Panc1 (cell line): Measurements from ENCODE around the gene SPRTN. TPM values are rescaled to one million over a fixed set of nuclear protein-coding genes. Genes with fewer than 3 reads are reported as not detected.

Experiments
- ATAC-seq: fragments of 200-7000 bp; cut with Tn5 transposase; 2 replicates; pipeline ENCODE4 v1.9.1; 2020; ENCODE audit warnings: mild to moderate bottlenecking, moderate library complexity
- BruUV-seq: library from RNA; stranded (reverse); fragments of 400-500 nt; replicated peaks from 2 replicates; lab custom pipeline; 2021; lab: Mats Ljungman, UMichigan
- CTCF ChIA-PET: fragments of 300-600 bp; sonication (Branson Sonifier 250); formaldehyde crosslinking; loops from one replicate; lab custom pipeline; 2022; ENCODE audit warnings: antibody characterized with exemption; lab: Charles Lee
- POLR2A ChIA-PET: fragments of 300-600 bp; sonication (Branson Sonifier 250); formaldehyde crosslinking; loops from one replicate; lab custom pipeline; 2022; ENCODE audit warnings: antibody characterized with exemption; lab: Charles Lee
- DNase-seq: peaks from one replicate; pipeline ENCODE4 v3.0.0-alpha.2; 2010; ENCODE audit warnings: low read depth, low spot score
- H3K27ac ChIP-seq: 2 replicates; pipeline ENCODE4 v1.5.1; 2011; ENCODE audit warnings: mild to moderate bottlenecking, low read length, inconsistent platforms
- H3K27me3 ChIP-seq: fragments of 200-500 bp; sonication (Bioruptor generic); 2 replicates; pipeline ENCODE4 v1.6.0; 2014; ENCODE audit warnings: low read length, inconsistent platforms; ENCODE audit not compliant: control insufficient read depth, insufficient read depth
- H3K36me3 ChIP-seq: fragments of 200-500 bp; sonication (Bioruptor generic); 2 replicates; pipeline ENCODE4 v1.5.1; 2014; ENCODE audit warnings: inconsistent platforms, mild to moderate bottlenecking, low read length, moderate library complexity; ENCODE audit not compliant: control insufficient read depth, insufficient read depth
- H3K4me1 ChIP-seq: 2 replicates; pipeline ENCODE4 v1.5.1; 2011; ENCODE audit warnings: inconsistent platforms, mild to moderate bottlenecking, low read length, moderate library complexity; ENCODE audit not compliant: control insufficient read depth, insufficient read depth
- H3K4me3 ChIP-seq, 2 experiments: 2 replicates each; pipeline ENCODE4 v1.5.1; 2011 to 2012; ENCODE audit warnings: low read depth in 2 of 2, low read length in 2 of 2, mild to moderate bottlenecking in 2 of 2, inconsistent platforms in 1 of 2, moderate library complexity in 1 of 2
- H3K9me3 ChIP-seq: fragments of 200-500 bp; sonication (Bioruptor generic); 2 replicates; pipeline ENCODE4 v1.5.1; 2014; ENCODE audit warnings: low read depth, mild to moderate bottlenecking, inconsistent platforms, low read length, moderate library complexity; ENCODE audit not compliant: control insufficient read depth, insufficient read depth
- POLR2AphosphoS5 ChIP-seq: IDR thresholded peaks from 2 replicates; pipeline ENCODE4 v1.6.1; 2012; ENCODE audit warnings: mild to moderate bottlenecking, low read depth, low read length, moderate library complexity
- SIN3A ChIP-seq: IDR thresholded peaks from 2 replicates; pipeline ENCODE4 v1.6.1; 2012; ENCODE audit warnings: low read depth, mild to moderate bottlenecking, low read length, moderate library complexity, borderline replicate concordance; ENCODE audit not compliant: insufficient read depth
- TCF7L2 ChIP-seq: IDR thresholded peaks from 2 replicates; pipeline ENCODE4 v1.6.1; 2011; ENCODE audit warnings: mild to moderate bottlenecking, low read depth, low read length, inconsistent platforms
- in situ Hi-C: cut with HindIII; loops from 2 replicates; pipeline ENCODE4 v1.10.0; 2016; ENCODE audit warnings: low sequenced_read_pairs, low pct_unique_long_range_greater_than_20kb
- intact Hi-C: fragments of 100-400 bp; cut with micrococcal nuclease; formaldehyde crosslinking; loops from one replicate; pipeline ENCODE4 v1.10.0; 2022; ENCODE audit not compliant: unreplicated experiment
- total RNA-seq: library from RNA; stranded (reverse); gene quantifications from one replicate; pipeline ENCODE4 v1.2.1, GENCODE V29; 2021; ENCODE audit not compliant: unreplicated experiment
- TF ChIP-seq, protein P1 (sequence below), 2 experiments: IDR thresholded peaks; 2 replicates each; pipeline ENCODE4 v1.6.1; 2011 to 2012; ENCODE audit warnings: low read depth in 2 of 2, control low read depth in 1 of 2, low read length in 1 of 2, mild to moderate bottlenecking in 1 of 2, moderate library complexity in 1 of 2; ENCODE audit not compliant: insufficient read depth in 1 of 2
- TF ChIP-seq, protein P2 (sequence below): fragments of 450-650 bp; IDR thresholded peaks from 2 replicates; pipeline ENCODE4 v1.5.1; 2017; ENCODE audit warnings: mild to moderate bottlenecking

The SPRTN gene
- total RNA-seq, 1 experiment from 2014 or later: 20.0 TPM

GRCh38 chr1:231301990-231302389 lies 36.1 kb upstream of the SPRTN start:
- intact Hi-C loops (no loop called here), in situ Hi-C loops (no loop called here)
- H3K27ac ChIP-seq: no peak overlapping the region
- DNase-seq (no peak), ATAC-seq (no peak)
- CTCF ChIA-PET: no interaction called here
- TF ChIP-seq, protein P1, sequence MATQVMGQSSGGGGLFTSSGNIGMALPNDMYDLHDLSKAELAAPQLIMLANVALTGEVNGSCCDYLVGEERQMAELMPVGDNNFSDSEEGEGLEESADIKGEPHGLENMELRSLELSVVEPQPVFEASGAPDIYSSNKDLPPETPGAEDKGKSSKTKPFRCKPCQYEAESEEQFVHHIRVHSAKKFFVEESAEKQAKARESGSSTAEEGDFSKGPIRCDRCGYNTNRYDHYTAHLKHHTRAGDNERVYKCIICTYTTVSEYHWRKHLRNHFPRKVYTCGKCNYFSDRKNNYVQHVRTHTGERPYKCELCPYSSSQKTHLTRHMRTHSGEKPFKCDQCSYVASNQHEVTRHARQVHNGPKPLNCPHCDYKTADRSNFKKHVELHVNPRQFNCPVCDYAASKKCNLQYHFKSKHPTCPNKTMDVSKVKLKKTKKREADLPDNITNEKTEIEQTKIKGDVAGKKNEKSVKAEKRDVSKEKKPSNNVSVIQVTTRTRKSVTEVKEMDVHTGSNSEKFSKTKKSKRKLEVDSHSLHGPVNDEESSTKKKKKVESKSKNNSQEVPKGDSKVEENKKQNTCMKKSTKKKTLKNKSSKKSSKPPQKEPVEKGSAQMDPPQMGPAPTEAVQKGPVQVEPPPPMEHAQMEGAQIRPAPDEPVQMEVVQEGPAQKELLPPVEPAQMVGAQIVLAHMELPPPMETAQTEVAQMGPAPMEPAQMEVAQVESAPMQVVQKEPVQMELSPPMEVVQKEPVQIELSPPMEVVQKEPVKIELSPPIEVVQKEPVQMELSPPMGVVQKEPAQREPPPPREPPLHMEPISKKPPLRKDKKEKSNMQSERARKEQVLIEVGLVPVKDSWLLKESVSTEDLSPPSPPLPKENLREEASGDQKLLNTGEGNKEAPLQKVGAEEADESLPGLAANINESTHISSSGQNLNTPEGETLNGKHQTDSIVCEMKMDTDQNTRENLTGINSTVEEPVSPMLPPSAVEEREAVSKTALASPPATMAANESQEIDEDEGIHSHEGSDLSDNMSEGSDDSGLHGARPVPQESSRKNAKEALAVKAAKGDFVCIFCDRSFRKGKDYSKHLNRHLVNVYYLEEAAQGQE (IDR thresholded peaks at IDR 0.05; ENCODE audit: insufficient read depth in 1 of 2, low read depth in 2 of 2, low read length in 1 of 2): no peak
- TF ChIP-seq, protein P2, sequence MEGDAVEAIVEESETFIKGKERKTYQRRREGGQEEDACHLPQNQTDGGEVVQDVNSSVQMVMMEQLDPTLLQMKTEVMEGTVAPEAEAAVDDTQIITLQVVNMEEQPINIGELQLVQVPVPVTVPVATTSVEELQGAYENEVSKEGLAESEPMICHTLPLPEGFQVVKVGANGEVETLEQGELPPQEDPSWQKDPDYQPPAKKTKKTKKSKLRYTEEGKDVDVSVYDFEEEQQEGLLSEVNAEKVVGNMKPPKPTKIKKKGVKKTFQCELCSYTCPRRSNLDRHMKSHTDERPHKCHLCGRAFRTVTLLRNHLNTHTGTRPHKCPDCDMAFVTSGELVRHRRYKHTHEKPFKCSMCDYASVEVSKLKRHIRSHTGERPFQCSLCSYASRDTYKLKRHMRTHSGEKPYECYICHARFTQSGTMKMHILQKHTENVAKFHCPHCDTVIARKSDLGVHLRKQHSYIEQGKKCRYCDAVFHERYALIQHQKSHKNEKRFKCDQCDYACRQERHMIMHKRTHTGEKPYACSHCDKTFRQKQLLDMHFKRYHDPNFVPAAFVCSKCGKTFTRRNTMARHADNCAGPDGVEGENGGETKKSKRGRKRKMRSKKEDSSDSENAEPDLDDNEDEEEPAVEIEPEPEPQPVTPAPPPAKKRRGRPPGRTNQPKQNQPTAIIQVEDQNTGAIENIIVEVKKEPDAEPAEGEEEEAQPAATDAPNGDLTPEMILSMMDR: no peak
- TF ChIP-seq TCF7L2 (no peak), SIN3A (no peak), POLR2AphosphoS5 (no peak)
- H3K27me3 ChIP-seq: no peaks in the 10 kb centered on the region
- no peaks in the 10 kb centered on the region for H3K4me1 ChIP-seq
- BruUV-seq: no TSS peak
- POLR2A ChIA-PET: no interaction called here
- no peaks in the 10 kb centered on the region for H3K9me3 ChIP-seq
- H3K4me3 ChIP-seq: no peak overlapping the region
- H3K36me3 ChIP-seq: no peaks in the 10 kb centered on the region

GRCh38 chr1:231310391-231310934 lies 27.6 kb upstream of the SPRTN start:
- intact Hi-C loops: no loop called here
- POLR2A ChIA-PET: no interaction called here
- CTCF ChIA-PET: no interaction called here
- no peaks in the 10 kb centered on the region for H3K9me3 ChIP-seq
- DNase-seq (no peak), ATAC-seq (no peak)
- no peaks in the 10 kb centered on the region for H3K4me1 ChIP-seq
- TF ChIP-seq POLR2AphosphoS5 (no peak), TCF7L2 (no peak), SIN3A (no peak)
- TF ChIP-seq, protein P1 (IDR thresholded peaks at IDR 0.05; ENCODE audit: insufficient read depth in 1 of 2, low read depth in 2 of 2, low read length in 1 of 2): no peak
- TF ChIP-seq, protein P2: no peak
- H3K4me3 ChIP-seq: no peak overlapping the region
- no peaks in the 10 kb centered on the region for H3K36me3 ChIP-seq
- no TSS peak for BruUV-seq
- no peak overlapping the region for H3K27ac ChIP-seq
- in situ Hi-C loops: no loop called here
- no peaks in the 10 kb centered on the region for H3K27me3 ChIP-seq
